CMK (cell line): ENCODE measurements around the gene ZNF738.

ENCODE experiments used
- DNase-seq: peaks from one replicate; pipeline ENCODE4 v3.0.0-alpha.2; 2010; ENCODE audit warnings: low read depth

The ZNF738 gene

GRCh38 chr19:21423057-21424041 is 64.5 kb downstream of the ZNF738 start:
- no peak for DNase-seq
